ENCODE results near the gene PAX8.

PAX8 gene

DNA sequence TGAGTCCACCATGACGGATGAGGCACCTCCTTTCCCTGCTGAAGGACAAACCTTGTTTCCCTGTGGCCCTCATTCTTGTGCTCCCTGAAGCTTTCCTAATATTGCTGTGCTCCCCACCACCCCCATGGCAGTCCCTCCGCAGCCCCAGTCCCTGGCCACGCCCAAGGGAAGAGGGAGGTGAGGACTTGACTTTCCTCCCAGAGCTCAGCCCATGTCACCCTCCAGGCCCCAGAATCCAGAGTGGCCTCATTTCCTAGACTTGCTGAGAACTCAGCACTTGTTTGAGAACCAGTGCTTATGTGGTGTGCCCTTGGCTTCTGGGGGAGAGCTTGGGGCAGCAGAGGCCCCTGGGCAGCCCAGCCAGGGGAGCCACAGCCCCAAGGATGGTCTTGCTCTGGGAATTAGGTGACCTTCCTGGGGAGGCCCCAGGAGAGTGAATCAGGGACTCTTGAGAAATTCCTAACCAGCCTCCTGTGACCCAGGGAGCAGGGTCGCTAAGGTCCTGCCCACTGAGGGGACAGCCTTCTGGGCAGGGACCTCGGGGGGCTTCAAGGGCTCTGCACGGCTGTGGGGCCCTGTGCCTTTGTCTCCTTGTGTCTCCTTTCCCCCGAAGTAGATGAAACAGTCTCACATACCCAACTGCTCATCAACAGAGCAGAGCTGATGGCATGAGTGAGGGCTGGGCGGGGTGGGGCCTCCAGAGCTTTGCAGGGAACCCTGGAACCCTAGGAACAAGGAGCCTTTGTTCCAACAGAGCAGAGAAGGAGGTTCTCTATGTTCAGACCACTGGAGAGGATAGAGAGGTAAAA, 77.0 kb downstream of the PAX8 start:
- FAIRE-seq: no peak

DNA sequence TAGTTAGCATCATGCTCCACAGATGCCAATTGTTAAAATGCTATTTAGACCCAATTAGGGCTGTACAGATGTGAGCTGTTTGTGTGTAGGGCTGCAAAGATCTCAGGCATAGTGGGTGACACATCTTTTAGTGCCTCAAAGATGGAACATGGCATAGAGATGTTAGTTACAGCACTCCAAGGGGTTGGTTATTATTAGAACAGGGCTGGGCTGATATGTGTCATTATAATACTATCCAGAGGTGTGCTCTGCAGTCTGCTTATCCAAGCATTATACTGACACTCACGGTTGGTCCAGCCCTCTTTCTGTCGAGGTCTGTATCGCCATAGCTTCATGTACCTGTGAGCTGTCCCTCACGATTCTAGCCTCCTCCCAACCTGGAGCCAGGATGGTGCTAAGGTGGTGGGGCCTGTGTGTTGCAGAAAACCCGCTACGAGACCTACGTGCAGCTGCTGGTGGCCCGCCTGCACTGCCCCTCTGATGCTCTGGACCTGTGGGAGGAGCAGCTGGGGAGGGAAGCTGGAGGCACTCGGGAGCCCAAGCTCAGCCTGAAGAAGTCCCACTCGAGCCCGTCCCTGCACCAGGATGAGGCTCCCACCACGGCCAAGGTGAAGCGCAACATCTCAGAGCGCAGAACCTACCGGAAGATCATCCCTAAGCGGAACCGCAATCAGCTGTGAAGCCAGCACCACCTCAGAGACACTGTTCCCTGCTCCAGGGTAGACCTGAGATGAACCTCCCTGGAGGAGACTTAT, 77.8 kb downstream of the PAX8 start:
- no peak for FAIRE-seq

DNA sequence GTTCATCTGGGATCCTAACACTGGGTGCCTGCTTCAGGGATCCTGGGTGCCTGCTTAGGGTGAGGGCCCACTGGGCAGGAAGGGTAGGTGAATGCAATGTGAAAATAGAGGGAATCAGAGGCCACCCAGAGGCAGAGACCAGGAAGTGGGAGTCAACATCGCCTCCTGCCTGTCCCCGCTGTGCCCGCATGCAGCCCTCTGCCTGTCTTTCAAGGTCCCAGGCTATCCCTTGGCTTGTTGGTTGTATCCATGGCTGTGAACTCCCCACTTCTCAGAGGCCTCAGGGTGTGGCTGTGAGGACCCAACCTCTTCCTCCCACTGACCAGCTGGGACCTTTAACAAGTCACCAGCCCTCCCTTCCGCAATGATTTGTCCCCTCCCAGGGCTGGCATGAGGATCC, 78.5 kb downstream of the PAX8 start:
- no peak for FAIRE-seq

DNA sequence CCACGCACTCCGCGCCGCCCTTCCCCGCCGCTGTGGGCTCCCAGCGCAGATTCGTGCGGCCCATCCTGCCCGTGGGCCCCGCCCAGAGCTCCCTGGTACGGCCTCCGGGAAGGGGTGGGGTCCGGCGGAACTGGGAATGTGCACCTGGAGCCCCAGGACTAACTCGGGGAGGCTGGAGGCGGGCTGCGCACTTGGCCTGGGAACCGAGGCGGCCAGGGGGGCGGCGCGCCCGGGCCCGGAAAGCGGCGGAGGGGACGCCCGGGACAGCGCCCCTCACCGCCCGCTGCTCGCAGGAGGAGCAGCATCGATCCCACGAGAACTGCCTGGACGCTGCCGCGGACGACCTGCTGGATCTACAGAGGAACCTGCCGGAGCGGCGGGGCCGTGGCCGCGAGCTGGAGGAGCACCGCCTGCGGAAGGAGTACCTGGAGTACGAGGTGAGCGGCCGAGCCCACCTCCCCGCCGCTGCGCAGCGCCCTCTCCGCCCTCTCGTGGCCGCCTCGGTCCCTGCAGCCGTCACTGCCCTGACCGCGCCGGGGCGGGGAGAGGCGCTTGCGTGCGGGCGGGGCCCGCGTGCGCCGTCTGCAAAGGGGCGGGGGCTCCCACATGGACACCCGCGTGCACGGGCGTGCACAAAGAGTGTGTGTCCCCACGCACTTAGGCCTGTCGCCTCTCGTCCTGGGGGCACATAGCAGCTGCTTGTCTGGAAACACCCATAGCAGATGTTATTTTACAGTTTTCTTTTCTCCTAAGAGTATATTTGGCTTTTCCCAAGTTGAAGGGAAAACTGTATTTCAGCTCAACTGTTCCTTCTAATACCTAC, 79.7 kb downstream of the PAX8 start:
- no peak for FAIRE-seq

DNA sequence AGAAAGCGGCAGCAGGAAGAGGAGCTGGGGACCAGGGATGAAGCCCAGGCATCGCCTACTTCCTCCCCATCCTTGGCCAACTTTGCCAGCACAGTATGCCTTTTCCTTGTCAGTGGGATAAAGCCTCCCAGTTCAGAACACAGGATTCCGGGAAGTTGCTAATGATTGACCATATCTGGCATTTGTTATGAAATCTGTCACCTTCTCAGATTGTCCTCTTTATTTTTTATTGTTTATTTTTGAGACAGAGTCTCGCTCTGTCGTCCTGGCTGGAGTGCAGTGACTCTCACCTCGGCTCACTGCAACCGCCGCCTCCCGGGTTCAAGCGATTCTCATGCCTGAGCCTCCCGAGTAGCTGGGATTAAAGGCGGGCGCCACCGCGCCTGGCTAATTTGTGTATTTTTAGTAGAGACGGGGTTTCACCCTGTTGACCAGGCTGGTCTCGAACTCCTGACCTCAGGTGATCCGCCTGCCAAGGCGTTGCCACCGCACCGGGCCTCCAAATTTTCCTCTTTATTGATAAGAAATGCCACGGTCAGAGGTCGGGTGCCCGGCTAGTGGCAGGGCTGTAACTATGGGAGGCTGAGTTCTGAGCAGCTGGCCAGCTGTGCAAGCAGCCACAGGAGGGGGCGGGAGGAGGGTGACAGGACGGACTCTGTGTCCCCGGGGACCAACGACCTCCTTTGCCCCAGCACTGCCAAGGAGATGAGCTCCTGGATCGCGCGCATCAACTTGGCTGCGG, 80.5 kb downstream of the PAX8 start:
- FAIRE-seq: no peak

DNA sequence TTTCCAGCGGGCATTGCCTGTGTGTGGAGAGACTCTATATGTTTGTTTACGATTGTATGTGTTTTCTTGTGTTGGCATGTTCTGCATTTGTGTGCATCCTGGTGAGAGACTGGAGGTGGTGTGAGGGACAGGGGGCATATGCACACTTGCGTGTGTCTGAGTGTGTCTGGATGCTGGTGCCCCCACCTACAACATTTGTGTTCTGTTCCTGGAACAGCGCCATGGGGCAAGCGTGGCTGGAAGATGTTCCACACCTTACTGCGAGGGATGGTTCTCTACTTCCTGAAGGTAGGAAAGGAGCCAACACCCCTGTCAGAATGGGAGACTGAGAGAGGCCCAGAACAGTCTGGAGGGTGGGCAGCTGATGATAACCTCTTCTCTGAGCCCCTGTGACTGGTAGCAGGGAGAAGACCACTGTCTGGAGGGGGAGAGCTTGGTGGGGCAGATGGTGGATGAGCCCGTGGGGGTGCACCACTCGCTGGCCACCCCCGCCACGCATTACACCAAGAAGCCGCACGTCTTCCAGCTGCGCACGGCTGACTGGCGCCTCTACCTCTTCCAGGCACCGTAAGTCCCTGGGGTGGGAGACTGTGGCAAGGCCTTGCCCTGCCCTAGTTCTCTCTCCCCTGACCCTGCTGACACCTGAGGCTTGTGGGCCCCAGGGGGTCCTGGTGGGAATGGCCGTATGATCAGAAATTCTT, 81.2 kb downstream of the PAX8 start:
- FAIRE-seq: no peak

DNA sequence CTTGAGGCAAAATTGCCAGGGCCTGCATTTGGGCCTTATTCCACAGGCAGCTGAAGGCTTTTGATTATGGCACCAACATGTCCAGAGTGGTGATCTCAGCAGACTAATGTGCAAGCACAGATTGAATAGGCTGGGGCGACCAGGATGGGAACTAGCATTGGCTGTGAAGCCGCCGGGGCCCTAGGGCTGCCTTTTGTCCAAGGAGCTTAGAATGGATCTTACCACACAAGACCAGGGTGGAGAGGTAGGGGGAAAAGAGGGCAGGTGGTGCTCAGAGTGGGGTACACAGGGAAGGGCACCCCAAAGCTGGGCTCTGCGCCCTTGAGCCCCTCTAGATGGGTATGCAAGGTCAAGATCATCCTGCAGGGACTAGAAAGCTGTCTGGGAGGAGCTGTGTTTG, 81.9 kb downstream of the PAX8 start:
- no peak for FAIRE-seq

DNA sequence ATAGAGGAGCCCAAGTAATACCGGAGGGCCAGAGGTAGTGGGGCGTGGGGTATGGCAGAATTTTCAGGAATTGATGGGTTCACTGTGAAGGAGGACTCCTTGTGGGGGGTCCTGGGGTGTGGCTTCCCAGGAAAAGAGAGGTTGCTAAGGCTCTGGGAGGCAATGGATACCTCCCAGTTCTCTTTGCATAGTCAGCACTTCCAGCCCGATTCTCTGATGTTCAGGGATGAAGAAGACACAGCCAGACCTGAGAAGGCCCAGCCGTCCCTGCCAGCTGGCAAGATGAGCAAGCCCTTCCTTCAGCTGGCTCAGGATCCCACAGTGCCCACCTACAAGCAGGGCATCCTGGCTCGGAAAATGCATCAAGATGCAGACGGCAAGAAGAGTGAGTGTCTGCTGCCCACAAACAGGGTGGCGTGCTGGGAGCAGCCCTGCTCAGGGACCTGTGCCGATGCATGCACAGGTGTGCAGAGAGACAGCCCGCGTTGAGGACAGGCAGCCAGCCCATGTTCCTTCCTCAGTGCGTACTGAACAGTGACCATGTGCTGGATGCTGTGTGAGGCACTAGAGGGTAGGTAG, 82.7 kb downstream of the PAX8 start:
- FAIRE-seq: no peak

DNA sequence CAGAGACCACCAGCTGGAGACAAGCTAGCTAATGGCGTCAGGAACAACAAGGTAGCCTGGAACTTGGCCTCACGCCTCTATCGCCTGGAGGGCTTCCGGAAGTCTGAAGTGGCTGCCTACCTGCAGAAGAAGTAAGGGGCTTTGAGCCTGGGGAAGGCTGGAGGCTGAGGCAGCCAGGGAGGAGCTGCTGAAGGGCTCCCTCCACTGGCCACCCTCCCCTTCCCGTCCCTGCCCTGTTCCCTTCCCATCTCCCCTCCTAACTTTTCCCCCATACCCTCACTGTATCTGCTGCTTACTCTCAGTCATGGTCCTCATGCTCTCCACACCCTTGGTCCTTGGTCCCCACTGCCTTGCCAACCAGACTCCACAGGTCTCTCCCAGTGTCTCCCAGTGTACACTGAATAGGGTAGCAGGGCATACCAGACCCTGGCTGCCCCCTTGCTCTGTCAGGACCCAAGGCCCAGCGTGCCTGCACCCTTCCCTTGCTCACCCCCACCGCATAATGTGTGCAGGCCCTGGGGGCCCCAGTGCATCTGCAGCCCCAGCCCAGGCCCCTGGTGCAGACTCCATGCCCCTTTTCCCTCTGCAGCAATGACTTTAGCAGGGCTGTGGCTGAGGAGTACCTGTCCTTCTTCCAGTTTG, 86.1 kb downstream of the PAX8 start:
- no peak for FAIRE-seq

DNA sequence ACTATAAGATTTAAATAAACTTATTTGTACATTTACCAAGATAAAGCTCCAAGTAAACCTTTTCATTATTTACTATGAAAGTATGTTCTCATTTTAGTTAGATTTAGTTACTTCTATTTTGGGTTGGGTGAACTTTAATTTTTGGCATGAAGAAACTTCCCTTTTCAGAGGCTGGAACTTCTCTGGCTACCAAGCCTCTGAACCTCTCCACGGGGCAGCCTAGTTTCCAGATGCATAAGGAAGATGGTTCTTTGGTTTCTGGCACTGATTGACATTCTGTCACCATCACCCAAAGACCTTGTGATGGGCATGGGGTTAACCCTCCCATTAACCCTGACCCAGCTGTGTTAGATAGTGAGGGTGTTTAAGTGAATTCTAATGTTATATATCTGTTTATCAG, 87.8 kb downstream of the PAX8 start:
- FAIRE-seq: no peak

DNA sequence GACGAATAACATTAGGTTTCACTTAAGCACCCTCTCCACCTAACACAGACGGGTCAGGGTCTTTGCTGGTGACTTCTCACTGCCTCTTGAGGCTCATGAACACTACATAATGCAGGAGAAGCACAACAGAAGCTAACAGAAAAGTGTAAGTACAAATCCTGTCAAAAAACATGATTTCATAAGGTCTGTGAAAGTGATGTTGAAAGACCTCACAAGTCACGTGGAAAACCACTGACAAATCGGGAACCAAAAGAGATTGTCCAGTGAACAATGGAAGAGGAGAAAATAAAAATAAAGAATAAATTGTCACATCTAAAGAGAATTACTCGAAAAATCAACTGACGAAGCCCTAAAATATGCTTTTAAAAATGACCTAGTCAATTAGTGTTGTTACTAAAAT, 91.0 kb downstream of the PAX8 start:
- FAIRE-seq: no peak

DNA sequence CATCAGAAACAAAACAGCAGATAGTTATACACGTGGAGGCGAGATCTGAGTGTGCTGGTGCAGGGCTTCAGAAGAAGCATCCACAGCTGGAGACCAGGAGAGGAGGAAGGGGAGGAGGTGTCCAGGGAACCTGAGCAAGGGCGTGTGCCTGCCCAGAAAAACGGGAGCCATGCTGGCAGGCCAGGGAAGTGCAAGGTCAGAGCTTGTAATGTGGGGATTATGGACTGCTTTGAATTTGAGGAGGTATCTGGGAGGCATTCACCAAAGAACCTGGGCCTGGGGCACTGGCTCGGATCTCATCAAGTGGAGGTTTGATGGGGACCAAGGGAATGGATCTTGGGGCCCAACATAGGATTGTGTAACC, 92.3 kb downstream of the PAX8 start:
- no peak for FAIRE-seq

DNA sequence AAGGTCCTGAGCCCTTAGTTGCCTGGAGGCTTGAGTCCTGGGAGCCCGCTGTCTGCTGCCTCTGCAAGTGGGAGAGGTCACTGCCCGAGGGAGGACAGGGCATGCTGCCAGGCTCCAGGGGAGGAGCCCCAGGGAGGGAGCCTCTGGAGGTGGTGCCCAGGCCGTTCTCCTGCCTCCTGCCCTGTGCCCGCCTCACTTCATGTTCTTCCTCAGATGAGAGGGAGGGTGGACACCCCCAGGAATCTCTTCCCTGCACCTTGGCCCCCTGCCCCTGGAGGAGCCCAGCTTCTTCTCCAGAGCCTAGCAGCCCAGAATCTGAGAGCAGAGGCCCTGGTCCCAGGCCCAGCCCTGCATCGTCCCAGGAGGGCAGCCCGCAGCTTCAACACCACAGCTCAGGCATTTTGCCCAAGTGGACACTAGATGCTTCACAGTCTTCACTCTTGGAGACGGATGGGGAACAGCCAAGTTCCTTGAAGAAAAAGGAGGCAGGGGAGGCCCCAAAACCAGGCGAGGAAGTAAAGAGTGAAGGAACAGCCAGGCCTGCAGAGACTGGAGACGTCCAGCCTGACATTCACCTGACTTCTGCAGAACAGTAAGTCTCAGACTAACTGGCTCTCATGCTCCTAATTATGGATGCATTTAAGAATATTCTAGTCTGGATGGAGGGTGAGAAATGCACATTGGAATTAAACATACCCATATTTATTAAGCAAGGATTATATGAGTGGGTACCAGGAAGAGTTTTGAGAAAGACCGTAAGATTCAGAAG, 92.9 kb downstream of the PAX8 start:
- no peak for FAIRE-seq

DNA sequence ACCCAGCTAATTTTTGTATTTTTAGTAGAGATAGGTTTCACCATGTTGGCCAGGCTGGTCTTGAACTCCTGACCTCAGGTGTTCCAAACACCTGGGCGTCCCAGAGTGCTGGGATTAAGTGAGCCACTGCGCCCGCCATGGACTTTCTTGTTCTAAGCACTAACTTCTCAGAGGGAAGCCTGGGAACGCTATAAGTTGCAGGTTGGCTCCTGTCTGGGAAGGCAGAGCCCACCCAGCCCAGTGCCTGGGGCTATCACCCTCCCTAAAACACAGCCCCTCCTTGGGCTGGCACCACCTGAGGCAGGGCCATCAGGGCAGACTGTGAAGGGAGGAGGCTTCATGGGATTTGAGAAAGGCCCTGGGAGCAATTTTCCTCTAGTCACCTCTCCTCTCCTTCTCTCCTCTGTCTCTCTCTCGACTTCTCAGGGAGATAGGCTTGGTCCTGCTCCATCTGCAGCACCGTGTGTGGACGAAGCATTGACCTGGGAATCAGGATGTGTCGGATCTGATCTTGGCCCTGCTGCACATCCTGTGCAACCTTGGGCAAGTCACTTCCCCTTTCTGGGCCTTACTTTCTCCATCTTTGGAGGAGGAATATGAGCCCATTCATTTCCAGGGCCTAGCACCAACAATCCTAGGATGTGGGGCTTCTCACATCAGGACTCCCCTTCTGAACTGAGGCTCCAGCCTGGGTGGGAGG, 94.0 kb downstream of the PAX8 start:
- no peak for FAIRE-seq

DNA sequence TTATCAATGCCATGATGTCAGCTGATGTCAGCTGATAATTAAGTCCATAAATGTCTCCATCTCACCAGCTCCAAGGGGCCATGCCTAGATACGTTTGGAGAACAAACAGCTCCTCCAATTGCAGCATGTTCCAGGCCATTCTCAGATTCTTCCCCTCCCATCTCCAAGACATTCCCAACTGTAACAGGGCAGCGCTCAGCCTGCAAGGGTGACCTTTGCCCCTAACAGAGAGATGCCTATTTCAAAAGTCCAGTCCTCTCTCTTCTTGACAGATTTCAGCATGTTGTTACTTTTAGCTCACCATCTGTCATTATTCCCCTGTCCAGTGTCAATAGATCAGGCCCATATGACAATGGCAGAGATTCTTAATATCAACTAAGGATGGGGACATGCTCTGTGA, 95.0 kb downstream of the PAX8 start:
- FAIRE-seq: no peak

DNA sequence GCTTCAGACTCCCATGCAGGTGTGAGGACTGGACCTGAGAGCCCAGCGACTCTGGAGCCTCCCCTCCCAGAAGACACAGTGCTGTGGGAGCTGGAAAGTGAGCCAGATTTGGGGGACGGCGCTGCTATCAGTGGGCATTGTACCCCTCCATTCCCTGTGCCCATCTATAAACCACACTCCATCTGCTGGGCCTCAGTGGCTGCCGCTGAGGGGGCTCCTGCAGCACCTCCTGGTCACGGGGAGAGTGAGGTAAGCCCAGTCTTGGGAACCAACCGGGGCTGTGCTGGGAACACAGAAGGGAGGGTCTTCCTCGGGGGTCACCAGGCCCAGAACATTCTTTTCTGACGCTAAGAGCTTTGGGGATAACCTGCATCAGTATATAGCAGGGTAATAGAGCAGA, 95.5 kb downstream of the PAX8 start:
- no peak for FAIRE-seq

DNA sequence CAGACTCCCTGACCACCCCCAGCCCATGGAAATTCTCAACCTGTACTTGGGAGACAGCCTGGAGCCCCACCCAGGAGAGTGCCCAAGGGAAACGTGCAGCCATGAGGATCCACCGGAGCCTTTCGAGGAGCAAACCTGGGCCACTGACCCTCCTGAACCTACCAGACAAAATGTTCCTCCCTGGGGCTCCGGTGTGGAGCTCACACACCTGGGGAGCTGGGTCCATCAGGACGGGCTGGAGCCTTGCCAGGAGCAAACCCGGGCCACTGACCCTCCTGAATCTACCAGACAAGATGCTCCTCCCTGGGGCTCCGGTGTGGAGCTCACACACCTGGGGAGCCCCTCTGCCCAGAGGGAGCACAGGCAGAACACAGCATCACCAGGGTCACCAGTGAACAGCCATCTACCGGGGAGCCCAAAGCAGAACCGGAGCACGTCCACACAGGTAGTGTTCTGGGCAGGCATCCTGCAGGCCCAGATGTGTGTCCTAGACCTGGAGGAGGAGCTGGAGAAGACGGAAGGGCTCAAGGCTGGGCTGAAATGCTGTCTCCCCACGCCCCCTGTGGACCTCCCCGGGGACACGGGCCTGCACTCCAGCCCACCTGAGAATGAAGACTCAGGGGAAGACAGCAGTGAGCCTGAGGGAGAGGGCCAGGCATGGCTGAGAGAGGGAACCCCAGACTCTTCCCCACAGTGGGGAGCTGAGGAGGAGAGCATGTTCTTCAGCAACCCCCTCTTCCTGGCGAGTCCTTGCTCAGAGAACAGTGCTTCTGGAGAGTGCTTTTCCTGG, 96.1 kb downstream of the PAX8 start:
- no peak for FAIRE-seq

DNA sequence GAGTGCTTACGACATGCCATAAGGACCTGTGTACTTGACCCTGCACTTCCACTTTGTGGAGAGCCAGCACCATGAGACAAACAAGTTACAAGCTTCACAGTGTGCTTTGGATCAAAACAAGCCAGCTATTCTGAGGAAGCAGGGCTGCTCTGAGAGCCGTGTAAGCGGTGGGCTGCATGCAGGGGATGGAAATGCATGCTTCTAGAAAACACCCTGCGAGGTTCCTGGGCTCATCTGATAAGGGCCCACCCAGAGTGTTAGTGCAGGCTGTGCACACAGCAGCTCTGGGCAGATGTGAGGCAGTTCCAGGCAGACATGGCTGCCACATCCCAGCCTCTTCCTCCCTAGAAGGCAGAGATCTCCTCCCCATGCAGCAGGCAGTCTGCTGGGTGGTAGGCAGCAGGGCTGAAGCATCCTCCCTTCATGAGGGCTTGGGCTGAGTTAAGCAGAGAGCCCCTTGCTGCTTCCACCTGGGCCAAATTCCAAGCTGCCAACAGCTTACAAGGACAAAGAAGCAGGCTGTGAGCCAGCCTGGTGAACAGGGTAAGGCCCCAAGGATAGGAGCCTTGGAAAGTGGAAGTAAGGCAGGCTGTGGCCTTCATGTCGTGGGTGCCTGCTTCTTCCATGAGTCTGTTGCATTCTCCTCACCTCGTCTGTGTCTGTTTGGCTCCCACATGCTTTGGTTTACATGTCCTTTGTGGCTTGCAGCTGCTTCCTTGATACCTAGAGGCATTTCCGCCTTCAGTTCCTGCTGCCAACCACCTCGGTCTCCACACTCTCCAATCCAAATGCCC, 97.3 kb downstream of the PAX8 start:
- FAIRE-seq: no peak

All from G401.6 (cell line).